ENCODE measurements around the gene CD300E.

Gene CD300E

DNA sequence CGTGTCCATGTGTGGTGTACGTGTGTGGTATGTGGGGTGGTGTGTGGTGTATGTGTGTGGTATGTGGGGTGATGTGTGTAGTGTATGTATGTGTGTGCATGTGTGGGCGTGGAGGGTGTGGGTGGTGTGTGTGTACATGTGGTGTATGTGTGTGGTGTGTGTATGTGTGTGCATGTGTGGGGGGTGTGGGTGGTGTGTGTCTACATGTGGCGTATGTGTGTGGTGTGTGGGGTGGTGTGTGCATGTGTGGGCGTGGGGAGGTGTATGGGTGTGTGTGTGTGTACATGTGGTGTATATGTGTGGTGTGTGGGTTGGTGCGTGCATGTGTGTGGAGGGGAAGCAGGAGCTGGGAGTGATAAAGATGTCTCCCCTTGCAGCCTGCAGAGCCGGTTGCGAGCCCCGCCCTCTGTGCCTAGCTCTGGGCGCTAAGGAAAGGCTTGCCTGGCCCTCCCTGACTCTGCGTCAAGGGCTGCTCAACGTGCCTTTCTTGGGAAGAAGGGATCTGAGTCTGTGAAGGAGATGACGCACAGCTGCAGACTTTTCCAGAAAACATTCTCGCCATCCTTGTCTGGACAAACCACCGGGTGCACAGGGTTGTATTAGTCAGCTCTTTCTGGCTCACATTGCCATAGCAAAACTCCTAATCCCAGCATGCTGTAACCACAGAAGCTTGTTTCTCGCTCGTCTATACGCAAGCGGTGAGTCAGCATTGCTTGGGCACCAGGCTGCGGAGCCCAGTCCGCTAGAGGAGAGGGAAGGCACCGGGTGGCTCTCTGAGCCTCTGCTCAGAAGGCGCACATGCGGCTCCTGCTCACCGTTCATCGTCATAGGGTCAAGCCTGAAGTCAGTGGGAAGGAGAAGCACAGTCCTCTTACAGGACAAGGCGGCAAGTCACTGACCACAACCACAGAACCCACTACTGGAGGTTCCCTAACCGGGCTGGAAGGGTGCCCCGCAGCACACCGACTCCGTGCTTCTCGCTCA is 54.2 kb downstream of the CD300E start:
- in situ Hi-C loops (cut with HindIII; ENCODE audit: low sequenced_read_pairs), result loop anchor here (5.0 kb wide), 1 partner anchor 48 kb away; no protein-coding TSS in a partner anchor

DNA sequence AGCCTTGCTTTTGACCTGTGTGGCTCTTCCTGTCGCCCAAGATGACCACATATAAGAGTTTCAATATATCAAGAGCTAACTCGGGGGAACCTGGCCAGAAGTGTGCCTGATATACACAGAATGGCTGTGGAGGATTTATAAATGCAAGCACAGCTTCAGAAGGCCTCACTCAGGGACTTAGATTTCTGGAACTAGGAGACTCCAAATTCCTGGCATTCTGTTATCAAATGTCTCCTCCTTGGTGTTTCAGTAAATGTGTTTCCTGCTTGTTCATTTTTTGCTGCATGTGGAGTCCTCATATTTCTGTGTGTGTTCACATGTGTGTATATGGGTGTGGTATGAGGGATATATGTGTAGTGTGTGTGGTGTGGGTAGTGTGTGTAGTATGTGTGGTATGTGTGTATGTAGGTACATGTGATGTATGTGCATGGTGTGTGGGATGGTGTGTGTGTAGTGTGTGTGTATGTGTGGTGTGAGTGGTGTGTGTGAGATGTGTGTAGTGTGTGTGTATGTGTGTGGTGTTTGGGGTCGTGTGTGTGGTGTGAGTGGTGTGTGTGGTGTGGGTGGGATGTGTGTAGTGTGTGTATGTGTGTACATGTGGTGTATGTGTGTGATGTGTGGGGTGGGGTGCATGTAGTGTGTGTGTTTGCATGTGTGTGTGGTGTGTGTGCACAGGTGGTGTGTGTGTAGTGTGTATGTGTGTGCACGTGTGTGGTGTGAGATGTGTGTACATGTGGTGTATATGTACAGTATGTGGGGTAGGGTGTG is 55.2 kb downstream of the CD300E start:
- in situ Hi-C loops (cut with HindIII; ENCODE audit: low sequenced_read_pairs), result no loop called here

DNA sequence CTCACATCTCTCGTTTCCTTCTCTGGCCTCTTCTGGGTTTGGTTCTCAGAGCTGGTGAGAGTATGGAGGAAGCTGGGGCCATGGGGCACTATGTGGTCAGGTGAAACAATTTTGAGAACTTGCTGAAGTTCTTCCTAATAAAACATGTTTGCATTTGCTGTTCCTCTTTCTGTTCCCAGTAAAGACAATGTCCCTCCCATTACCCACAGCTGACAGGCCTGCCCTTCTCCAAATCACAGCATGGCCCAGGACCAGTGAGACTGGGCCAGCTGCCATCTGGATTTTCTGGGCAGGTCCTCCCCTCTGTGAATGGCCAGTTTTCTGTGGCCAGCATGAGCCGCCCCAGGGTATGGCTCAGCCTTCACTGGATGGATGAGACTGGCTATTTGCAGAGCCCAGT is 56.1 kb downstream of the CD300E start, which contains the start of gene CD300H:
Gene CD300H (minus strand): TSS at position 113 of the 400 bp plus-strand sequence.
- in situ Hi-C loops (cut with HindIII; ENCODE audit: low sequenced_read_pairs), result no loop called here

DNA sequence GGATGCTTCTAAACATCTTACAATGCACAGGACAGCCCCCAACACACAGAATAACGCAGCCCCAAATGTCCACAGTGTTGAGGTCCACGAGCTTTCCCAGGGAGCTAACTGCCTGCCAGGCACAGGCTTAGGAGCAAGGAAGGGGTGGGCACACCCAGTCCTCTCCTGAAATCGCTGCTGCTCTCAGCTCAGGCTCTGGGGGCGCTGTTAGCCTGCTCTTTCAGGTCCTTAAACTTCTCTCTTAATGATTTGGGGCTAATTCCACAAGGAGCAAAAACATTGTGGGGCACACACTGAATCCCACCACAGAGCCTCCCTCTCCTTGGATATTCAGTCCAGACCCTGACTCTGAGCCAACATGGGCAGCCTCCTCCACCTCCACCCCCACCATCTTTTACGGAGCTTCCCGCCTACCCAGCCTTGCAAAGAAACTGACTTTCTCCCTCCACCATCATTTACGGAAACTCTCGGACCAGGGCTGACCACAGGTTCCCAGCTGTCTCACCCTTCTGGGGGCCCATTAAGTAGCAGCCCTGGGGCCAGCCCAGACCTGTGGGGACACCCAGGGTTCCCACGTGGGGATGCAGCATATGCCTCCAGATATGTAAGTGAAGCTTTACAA is 57.3 kb downstream of the CD300E start:
- in situ Hi-C loops (cut with HindIII; ENCODE audit: low sequenced_read_pairs), result no loop called here

DNA sequence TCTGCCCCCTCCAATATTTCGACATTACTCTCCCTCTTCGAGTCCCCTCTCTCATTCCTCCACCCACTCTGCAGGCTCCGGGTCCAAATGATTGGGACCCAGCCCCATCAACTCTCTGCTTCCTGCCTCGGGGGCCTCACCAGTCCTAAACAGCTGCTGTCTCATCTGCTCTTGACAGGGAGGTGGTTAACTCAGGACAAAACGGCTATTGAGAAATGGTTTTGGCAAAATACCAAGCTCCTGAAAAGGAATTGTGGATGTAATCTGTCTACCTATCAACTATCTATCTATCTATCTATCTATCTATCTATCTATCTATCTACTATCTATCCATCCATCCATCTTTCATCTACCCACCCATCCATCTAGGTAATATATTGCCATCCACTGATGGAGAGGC is 58.4 kb downstream of the CD300E start:
- in situ Hi-C loops (cut with HindIII; ENCODE audit: low sequenced_read_pairs), result no loop called here

DNA sequence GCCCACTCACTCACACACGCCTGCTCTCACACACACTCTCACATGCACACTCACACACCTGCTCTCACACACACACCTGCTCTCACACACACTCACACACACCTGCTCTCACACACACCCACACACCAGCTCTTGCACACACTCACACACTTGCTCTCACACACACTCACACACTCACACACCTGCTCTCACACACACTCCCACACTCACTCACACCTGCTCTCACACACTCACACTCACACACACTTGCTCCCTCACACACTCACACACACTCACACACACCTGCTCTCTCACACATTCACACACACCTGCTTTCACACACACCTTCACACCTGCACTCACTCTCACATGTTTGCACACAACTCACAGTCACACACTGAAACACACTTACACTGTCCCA is 60.2 kb downstream of the CD300E start:
- in situ Hi-C loops (cut with HindIII; ENCODE audit: low sequenced_read_pairs), result no loop called here

DNA sequence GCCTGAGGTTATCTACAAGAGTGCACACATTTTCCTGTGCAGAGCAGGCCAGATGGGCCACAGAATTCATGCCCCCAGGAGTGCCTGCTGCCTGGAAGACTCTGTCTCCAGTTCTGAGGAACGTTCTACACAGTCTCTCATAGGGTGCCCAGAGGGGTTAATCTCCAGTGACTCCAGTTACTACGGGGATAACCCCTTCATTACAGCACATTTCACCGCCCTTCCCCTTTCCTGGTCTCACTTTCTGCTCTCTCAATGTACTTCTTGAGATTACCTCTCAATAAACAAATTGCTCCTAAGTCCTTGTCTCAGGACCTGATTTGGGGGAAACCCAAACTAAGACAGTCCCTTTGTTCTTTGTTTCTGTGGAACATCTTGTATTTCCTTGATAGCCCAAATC is 62.0 kb downstream of the CD300E start:
- in situ Hi-C loops (cut with HindIII; ENCODE audit: low sequenced_read_pairs), result no loop called here
